RCC 7860 (cell line): Measurements from ENCODE around the gene CMTM4.
"Not testable (repeated sequence)": the region's sequence is repeated elsewhere in the genome, so short reads cannot be mapped to it uniquely, and the experiment has no call there.

ENCODE experiments used
- DNase-seq: peaks from one replicate; pipeline ENCODE4 v3.0.0-alpha.2; 2015; ENCODE audit warnings: low spot score
- FAIRE-seq: peaks from 2 replicates; lab custom pipeline; 2012; peaks lifted over from hg19 to GRCh38; lab: Jason Lieb, UNC

CMTM4 gene

DNA sequence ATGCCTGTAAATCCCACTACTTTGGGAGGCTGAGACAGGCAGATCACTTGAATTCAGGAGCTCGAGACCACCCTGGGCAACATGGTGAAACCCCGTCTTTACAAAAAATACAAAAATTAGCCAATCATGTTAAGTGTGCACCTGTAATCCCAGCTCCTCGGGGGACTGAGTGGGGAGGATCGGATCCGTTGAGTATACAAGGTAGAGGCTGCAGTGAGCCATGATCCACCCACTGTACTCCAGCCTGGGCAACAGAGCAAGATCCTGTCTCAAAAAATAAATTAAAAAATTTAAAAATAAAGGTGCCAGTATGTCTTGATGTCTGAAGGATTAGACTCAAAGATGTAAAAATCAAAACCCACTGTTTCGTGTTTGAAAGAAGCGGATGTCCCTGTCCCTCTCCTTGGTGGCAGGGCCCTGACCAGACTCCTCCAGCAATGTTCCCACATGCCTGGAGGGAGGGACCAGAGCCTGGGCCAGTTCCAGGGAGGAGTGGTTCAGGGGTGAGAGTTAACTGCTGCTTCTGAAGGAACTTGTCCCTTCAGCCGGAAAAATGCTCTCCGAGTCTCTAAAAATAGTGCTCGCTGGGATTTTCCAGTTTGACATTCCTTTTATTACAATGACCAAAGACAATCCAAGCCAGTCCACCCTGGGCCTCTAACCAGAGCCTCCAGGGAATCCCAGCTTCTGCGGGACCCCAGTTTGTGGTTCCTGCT lies 9.4 kb upstream of the CMTM4 start:
- FAIRE-seq (no peak), DNase-seq (peak; percentile 11)

DNA sequence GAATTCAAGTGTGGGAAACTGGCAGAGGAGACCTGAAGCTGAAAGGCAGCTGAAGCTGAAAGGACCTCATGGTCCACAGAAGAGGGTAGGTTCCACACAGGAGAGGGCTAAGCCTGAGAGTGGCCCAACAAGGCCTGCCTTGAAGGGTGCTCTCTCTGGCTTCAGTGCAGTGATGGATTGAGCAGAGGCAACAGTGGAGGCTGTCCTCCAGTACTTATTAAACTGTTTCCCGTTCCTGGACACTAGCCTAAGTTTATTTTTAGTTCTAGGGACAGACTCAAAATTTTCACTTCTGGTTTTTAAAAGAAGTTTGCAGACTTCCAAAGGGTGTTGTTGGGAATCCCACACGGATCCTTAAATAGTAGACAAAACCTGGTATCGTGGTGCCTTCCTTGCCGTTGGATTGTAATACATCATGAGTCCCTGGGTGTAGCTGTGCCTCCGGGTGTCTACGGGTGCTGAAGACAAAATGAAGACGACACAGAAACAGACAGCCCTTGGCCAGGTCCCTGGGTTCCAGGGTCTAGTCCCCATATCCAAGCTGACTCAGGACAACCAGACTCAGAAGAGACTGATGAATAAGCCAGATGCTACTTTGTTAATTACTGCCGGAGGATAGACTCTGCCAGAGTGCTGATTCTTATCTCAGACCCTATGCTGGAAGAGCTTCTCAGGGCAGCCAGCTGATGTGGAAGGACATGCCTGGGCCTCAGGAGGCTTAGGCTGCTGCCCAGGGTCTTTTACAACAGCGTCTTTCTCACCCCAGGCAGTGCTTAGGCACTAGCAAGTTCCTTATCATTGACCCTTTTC lies 7.1 kb upstream of the CMTM4 start:
- no peak for DNase-seq
- FAIRE-seq: no peak

DNA sequence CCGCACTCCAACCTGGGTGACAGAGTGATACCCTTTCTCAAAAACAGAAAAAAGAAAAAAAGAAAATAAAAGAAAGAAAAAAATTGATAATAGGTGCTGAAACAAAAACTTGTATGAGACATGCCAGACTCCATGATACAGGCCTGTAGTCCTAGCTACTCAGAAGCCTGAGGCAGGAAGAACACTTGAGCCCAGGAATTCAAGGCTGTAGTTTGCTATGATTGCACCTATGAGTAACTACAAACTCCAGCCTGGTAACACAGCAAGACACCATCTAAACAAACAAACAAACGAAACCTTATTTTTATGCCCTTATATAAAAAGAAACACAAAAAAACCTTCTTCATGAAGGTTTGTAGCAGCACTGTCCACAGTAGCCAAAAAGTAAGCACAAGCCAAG lies 5.0 kb upstream of the CMTM4 start:
- DNase-seq: no peak
- FAIRE-seq: no peak

DNA sequence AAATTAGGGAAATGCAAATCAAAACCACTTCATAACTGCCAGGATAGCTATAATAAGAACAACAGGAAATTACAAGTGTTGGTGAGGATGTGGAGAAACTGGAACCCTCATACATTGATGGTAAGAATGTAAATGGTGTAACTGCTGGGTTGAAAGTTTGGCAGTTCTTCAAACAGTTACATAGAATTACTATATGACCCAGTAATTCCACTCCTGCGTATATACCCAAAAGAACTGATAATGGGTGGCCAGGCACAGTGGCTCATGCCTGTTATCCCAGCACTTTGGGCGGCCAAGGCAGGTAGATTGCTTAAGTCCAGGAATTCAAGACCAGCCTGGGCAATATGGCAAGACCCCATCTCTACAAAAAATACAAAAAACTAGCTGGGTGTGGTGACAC lies 4.5 kb upstream of the CMTM4 start:
- DNase-seq: no peak
- no peak for FAIRE-seq

DNA sequence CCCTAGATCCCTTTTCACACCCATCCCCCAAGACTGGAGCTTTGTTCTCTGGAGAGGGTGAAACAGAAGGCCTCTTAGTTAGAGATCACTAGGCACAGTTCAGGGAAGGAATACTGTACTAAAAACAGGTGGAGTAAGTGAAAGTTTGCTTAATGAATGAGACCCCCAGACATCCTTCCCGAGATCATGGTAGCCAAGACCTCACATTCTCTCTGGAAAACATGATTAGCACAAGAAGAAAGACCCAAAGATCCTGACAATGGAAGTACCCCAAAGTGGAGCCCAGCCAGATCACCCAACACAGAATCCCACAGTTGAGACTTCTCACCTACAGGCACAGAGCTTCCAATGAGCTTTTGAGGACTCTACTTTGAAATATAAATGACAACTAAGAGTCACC lies 3.4 kb upstream of the CMTM4 start:
- FAIRE-seq: no peak
- DNase-seq: no peak

DNA sequence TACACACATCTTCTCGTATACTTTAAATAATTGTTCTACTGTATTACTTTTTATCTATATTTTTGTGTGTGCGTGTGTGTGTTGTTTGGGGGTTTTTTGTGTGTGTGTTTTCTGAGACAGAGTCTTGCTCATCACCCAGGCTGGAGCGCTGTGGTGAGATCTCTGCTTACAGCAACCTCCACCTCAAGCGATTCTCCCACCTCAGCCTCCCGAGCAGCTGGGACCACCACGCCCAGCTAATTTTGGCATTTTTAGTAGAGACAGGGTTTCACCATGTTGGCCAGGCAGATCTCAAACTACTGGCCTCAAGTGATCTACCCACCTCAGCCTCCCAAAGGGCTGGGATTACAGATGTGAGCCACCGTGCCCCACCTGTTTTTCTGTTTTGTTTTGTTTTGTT lies 1.5 kb upstream of the CMTM4 start:
- DNase-seq: no peak
- FAIRE-seq: no peak

DNA sequence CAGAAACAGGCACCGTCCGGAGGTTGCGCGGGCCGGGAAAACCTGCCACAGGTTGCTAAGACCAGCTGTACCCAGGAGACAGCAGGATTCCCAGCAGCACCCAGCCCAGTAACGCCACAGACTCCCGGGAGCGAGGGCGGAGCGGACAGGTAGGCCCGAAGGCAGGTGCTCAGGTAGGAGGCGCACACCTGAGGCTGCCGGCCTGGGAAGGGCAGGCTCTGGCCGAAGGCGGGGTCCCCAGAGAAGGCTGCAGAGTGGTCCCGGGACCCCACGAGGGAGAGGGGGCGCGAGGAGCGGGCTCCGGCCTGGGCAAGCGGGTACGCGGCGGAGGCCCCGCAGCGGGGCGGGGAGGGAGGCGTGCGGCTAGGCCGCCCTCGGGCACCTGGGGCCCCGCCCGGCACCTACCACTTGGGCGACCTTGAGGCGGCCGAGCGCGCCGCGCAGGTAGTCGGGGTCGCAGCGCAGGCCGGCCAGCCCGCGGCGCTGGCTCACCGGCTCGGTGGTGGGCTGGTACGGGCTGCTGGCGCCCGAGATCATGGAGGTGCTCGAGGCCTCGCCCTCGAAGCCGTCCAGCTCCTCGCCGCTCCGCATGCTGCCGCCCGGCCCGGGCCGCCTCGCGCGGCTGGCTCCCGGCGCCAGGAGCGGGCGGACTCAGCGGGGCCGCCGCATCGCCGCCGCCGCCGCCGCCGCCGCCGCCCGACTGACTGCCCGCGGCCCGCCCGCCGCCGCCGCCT lies 441 bp downstream of the CMTM4 start:
- FAIRE-seq (no peak), DNase-seq (no peak)

DNA sequence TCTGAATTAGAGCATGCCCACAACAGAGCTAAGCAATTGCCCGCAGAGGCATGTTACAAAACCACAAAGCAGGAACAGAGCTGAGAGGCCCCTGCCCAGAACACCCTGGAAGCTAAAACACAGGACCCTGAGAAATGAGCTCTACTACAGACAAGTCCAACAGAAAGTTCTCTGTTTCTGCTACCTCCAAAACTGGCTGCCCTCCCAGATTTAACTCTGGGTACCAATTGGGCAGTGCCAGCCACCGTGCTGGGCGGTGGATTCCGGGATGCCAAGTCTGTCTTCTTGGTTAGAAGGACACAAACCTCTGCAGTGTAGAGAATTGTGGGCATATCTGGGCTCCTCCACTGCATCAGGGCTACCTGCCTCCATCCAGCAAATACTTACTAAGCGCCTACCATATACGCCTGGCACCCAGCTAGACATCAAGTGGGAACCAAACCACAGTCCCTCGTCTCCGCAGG lies 1.0 kb downstream of the CMTM4 start:
- DNase-seq (no peak), FAIRE-seq (no peak)

DNA sequence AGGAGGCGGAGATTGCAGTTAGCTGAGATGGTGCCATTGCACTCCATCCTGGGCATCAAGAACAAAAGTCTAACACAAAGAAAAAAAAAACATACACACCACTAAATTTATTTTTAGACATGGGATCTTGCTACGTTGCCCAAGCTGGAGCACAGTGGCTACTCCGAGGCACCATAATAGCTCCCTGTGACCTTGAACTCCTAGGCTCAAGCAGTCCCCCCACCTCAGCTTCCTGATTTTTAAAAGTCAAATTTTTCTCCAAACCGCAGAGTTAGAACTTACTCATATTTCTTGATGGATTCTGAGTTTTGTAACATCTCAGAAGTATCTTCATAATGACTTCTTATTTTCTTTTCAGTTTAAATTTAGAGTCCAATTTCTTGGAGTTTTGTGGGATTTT lies 3.4 kb downstream of the CMTM4 start:
- DNase-seq: no peak
- no peak for FAIRE-seq

DNA sequence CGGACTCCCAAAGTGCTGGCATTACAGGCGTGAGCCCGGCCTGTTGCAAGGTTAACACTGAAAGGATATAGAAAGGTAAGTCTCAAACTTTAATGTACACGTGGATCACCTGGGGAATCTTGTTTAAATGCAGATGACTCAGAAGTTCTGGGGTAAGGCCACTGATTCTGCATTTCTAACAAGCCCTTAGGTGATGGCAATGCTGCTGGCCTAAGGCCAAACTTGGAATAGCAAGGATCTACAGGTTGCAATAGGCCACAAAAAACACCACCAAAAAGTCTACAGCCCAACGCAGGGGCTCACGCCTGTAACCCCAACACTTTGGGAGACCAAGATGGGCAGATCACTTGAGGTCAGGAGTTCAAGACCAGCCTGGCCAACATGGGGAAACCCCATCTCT lies 4.2 kb downstream of the CMTM4 start:
- no peak for FAIRE-seq

DNA sequence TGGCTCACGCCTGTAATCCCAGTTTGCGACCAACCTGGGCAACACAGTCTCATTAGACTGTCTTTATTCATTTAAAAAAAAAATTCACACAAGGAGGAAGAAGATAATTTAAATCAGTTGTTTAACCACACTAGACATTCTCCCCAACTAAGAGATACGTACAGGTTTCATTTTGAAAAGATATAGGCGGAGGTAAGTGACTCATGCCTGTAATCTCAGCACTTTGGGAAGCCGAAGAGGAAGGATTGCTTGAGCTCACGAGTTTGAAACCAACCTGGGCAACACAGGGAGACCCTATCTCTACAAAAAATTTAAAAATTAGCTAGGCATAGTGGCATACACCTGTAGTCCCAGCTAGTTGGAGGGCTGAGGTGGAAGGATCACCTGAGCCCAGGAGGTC lies 5.3 kb downstream of the CMTM4 start:
- FAIRE-seq (no peak), DNase-seq (no peak)

More for the DNA sequence above, 4.2 kb downstream of the CMTM4 start:
- no peak for DNase-seq

DNA sequence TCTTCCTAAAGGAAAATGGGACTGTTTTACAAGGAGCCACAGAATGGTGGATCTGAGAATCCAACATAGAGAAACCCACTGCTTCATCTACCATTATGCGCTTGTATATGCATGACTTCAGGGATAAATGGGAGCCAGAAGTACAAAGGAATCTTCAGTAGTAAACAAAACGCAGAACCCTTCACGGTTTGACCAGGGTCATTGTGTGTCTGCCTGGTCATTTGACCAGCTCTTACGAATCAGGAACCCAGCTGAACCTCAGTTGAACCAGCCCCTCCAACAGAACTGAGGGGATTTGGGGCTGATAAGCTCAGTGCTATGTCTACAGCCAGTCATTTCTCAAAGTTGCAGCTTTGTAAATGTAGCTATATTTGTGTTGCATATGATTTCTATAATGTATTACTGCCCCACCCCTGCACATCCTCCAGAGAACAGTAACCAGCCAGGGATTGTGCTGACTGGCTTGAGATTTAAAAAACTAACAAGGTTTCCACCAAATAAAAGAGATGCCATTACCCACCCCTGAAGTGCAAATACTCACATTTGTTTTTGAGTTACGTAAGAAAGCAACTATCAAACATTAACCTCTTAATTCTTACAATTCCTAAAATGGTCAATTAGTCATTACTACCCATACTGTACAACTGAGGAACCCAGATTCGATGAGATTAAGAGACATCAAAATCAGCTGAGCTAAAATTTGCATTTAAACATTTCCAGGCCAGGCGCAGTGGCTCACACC lies 6.3 kb downstream of the CMTM4 start:
- FAIRE-seq (no peak), DNase-seq (no peak)

DNA sequence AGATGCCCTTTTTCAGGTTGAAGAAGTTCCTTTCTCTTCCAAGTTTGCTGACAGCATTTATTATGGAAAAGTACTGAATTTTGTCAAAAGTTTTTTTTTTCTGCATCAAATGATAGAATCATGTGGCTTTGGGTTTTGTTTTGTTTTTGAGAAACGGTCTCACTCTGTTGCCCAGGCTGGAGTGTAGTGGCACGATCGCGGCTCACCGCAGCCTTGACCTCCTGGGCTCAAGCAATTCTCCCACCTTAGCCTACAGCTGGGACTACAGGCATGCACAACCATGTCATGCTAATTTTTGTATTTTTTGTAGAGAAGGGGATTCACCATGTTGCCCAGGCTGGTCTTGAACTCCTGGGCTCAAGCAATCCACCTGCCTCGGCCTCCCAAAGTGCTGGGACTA lies 7.3 kb downstream of the CMTM4 start:
- no peak for FAIRE-seq
- DNase-seq: no peak

DNA sequence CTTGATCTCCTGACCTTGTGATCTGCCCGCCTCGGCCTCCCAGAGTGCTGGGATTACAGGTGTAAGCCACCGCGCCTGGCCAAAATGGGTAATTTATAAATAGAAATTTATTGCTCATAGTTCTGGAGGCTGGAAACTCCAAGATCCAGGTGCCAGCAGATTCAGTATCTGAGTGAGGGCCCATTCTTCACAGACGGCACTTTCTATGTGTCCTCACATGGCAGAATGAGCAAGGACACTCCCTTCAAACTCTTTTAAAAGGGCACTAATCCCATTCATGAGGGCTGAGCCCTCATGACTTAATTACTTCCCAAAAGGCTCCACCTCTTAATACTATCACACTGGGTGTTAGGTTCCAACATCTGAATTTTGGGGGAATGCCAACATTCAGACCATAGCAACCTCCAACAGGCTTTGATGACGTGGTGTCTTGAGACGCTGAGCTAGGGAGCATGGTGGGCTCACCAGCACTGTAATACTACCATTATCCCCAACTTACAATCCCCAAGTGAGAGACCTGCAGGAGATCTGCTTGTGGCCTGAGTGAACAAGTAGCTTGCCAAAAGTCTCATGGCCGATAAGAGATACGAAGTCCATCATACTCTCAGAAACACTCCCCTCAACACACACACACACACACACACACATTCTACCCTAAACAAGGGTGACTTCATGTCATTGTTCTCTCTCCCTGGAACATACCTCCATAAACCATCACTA lies 8.5 kb downstream of the CMTM4 start:
- FAIRE-seq: no peak
- no peak for DNase-seq

DNA sequence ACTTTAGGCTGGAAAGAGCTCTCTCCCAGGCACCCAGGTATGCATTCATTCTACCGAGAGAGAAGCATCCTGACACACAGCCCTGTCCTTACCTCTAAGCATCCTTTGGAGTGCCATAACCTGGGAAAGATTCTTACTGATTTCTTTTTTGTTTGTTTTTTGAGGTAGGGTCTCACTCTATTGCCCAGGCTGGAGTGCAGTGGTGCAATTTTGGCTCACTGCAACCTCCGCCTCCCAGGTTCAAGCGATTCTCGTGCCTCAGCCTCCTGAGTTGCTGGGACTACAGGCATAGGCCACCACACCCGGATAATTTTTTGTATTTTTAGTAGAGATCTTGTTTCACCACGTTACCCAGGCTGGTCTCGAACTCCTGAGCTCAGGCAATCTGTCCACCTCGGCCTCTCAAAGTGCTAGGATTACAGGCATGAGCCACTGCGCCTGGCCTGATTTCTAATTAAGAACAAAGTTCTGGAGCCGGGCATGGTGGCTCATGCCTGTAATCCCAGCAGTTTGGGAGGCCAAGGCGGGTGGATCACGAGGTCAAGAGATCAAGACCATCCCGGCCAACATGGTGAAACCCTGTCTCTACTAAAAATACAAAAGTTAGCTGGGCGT lies 10.9 kb downstream of the CMTM4 start:
- FAIRE-seq, DNase-seq: not testable (repeated sequence)

DNA sequence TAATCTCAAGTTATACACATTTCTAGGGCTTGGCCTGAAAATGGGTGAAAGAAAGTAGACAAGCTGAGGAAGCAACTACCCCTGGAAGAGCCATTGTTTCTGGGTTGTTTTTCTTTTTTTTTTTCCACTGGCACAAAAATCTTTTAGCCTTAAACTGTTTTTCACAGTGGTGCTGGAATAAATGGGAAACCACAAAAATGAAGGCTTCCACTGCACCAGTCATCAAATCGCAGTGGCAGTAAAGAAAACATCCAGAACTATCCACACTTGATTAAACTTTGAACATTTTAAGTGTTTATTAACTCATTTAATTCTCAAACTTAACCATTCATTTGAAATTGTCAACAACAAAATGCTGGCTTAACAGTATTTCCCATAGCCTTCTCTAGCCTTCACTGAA lies 14.3 kb downstream of the CMTM4 start:
- peak; percentile 76 for FAIRE-seq
- DNase-seq: no peak

DNA sequence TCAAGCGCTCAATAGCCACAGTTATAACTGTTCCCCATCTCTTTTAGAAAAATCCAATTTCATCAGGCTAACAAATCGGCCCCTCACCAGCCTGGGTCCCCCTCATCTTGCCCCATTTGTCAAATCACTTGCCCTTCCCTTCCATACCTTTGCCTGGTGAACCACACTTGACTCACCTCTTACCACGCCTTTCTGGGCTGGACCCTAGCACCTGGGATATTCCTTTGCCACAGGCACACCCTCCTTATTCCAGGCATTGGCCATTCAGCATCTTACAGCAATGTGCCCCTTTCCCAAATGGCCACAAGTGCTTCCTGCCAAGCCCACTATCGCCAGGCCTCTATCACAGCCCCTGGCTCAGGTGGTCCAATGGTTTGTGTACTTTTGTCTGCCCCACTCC lies 14.9 kb downstream of the CMTM4 start:
- FAIRE-seq: no peak
- DNase-seq: no peak

DNA sequence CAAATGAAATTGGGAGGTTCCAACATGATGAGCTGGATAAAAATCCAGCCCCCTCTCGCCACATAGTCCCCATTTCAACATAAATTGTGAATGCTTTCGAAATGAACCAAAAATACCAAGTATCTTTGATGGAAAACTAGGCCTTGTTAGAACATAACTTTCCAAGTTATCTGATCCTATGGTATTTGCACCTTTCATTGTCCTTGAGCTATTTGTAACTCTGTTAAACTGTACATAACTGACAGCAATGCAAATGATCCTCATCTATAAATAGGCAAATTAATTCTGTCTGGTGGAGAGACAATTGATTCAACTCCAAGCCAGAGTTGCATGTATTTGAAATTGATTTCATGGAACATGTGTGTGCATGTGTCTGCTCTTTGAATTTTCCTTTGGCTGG lies 18.2 kb downstream of the CMTM4 start:
- DNase-seq: no peak
- no peak for FAIRE-seq

DNA sequence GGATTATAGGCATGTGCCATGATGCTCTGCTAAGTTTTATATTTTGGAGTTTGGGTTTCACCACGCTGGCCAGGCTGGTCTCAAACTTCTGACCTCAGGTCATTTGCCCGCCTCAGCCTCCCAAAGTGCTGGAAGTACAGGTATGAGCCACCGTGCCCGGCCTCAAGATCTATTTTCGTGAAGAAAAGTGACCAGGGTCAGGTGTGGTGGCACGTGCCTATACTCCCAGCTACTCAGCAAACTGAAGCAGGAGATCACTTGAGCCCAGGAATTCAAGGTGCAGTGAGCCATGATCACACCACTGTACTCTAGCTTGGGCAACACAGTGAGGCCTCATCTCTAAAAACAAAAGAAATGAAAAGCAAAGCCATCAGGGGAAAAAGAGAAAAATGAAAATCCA lies 18.7 kb downstream of the CMTM4 start:
- FAIRE-seq (no peak), DNase-seq (no peak)

DNA sequence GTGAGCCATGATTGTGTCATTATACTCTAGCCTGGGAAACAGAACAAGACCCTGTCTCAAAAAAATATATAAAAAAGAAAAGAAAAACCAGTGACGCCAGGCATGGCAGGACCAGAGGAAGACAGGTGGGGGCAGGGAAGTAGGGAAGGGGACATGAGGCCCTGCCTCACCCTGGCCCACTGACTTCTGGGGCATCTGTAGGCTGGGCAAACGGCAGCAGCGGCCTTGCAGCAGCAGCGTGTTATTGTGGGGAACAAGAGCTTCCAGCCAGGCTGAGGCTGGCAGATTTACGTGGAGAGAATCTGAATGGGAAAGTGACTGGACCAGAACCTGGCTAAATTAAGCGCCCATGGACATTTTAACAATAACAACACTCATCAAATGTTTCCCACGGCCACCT lies 19.4 kb downstream of the CMTM4 start:
- DNase-seq (no peak), FAIRE-seq (no peak)
